Renal cortex interstitium (tissue), 11 donors: ENCODE data around the gene ISLR2. TPM values are rescaled to one million over a fixed set of nuclear protein-coding genes. Genes with fewer than 3 reads are reported as not detected.

Source experiments
- DNase-seq, 11 donors: peaks; one replicate each; pipeline ENCODE4 v3.0.0-alpha.2; 2013; ENCODE audit warnings: low read depth in 9 of 11, low spot score in 4 of 11; ENCODE audit errors: extremely low read depth in 1 of 11
- polyA plus RNA-seq, 3 donors: library from polyadenylated mRNA; unstranded; fragments of 120-200 nt; gene quantifications; one replicate each; pipeline ENCODE4 v1.2.1, GENCODE V29; 2013; ENCODE audit not compliant: insufficient read length in 3 of 3

Gene ISLR2
- polyA plus RNA-seq, 3 donors: 0.68 to 1.4 (median 0.82) TPM

GRCh38 chr15:74173380-74174218 lies 43.2 kb downstream of the ISLR2 start, which contains the start of gene ISLR:
Gene ISLR (plus strand): TSS chr15:74173710. CDS start chr15:74174859, 1,149 bp downstream.
- peak in 5 of 11 donors; percentile 49 to 68 (median 57) for DNase-seq

- DNase-seq: peak in 1 of 11 donors; percentile 49
These were observed 44.0 kb downstream of the ISLR2 start for GRCh38 chr15:74174219-74174957.

DNA sequence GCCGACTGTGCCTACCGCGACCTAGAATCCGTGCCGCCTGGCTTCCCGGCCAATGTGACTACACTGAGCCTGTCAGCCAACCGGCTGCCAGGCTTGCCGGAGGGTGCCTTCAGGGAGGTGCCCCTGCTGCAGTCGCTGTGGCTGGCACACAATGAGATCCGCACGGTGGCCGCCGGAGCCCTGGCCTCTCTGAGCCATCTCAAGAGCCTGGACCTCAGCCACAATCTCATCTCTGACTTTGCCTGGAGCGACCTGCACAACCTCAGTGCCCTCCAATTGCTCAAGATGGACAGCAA lies 44.5 kb downstream of the ISLR2 start:
- DNase-seq: no peak

DNA sequence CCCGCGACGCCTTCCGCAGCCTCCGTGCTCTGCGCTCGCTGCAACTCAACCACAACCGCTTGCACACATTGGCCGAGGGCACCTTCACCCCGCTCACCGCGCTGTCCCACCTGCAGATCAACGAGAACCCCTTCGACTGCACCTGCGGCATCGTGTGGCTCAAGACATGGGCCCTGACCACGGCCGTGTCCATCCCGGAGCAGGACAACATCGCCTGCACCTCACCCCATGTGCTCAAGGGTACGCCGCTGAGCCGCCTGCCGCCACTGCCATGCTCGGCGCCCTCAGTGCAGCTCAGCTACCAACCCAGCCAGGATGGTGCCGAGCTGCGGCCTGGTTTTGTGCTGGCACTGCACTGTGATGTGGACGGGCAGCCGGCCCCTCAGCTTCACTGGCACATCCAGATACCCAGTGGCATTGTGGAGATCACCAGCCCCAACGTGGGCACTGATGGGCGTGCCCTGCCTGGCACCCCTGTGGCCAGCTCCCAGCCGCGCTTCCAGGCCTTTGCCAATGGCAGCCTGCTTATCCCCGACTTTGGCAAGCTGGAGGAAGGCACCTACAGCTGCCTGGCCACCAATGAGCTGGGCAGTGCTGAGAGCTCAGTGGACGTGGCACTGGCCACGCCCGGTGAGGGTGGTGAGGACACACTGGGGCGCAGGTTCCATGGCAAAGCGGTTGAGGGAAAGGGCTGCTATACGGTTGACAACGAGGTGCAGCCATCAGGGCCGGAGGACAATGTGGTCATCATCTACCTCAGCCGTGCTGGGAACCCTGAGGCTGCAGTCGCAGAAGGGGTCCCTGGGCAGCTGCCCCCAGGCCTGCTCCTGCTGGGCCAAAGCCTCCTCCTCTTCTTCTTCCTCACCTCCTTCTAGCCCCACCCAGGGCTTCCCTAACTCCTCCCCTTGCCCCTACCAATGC lies 45.1 kb downstream of the ISLR2 start:
- no peak for DNase-seq

GRCh38 chr15:74176262-74177214 lies 46.2 kb downstream of the ISLR2 start:
- no peak for DNase-seq

DNA sequence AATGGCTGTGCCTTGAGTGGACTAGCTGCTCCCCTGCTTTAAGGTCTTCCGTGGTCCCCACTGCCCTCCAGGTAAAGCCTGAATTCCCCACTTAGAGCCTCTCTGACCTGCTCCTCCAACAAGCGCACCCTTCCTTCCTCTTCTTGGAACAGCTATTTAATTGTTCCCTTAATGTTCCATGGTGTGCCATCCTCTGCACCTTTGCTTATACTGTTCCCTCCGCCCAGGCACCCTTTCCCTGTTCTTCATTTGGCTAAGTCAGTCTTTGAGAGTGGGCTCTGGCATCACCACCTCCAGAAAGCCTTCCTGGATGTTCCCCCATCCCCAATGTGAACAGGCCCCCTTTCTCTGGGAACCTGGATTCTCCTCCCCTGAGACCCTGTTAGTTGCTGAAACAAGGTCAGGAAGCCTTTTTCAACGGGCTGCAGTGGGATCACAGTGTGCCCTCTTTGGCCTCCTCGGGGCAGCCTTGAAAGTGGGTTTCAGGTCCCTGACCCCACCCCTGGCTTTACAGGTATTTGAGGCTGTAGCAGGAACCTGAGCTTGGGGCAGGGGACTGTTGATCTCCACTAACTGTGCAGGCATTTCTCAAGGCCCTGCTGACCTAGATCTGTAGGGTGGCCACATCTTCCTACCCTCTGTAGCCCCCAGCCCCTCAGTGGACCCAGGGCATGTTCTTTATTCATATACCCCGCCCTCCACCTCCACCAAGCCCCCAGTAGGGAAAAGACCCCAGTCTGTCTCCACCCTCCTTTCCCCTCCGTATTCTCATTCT lies 48.1 kb downstream of the ISLR2 start:
- DNase-seq: no peak

DNA sequence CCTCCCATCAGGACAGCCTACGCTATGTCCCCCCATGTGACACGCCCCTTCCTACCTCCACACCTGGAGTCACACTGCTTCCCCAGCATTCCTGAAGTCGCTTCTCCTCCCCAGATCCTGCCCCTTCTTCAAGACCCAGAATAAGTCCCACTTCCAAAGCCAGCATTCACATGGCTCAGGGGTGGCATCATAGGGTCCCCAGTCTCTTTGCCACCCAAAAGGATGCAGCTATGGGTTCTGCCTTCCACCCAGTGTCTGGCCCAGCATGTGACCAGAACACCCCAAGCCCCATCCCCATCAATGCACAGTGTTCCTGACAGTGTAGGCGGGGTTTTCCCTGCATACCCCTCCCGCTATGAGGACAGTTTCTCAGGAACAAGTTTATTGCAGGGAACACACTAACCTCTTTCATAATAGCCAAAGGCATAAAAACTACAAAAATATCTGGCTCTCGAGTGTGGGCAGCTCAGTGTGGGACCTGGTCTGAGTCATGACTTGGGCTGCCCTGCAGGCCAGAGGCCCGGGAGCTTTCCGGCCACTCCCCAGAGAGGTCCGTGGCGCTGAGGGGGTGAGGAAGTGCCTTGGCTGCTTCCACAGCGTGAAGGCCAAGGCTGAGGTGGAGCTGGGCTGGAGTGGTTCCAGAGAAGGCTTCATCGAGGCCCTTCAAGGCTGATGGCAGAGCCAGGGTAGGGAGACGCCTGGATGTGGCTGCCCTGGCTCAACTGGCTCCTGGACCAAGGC lies 48.9 kb downstream of the ISLR2 start:
- no peak for DNase-seq

GRCh38 chr15:74179983-74180880 lies 49.8 kb downstream of the ISLR2 start:
- DNase-seq: no peak

- DNase-seq: no peak
These were observed 50.7 kb downstream of the ISLR2 start for GRCh38 chr15:74180881-74181602.

- no peak for DNase-seq
These were observed 51.7 kb downstream of the ISLR2 start for GRCh38 chr15:74182131-74182530.

GRCh38 chr15:74184582-74185091 lies 54.3 kb downstream of the ISLR2 start:
- DNase-seq: no peak

DNA sequence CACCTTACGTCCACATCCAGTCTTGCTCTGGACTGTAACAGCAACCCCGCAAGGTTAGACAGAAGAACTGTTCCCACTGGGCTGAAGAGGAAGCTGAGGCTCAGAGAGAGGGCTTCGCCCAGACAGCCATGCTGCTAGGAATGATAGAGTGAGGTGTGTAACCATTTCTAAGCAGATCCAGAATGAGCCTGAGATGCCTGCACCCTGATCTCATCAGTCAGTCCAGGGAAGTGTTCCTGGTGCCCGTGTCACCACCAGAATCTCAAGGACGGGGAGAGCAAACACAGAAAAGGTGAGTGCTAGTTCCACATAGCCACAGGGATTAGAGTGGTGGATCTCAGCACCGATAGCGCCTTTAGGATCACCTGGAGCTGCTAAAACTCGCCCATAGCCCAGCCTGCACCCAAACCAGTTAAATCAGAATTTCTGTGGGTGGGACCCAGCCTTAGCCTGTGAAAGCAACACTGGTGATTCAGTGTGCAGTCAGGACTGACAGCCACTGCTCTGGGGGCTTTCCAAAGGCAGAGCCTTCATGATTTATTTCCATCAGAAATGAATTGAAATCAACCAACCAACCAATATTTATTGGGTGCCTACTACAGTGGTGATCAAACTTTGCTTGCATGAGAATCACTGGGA lies 55.4 kb downstream of the ISLR2 start:
- no peak for DNase-seq
